Astrocyte (in vitro differentiated cells and primary cell): ENCODE data around the gene TPGS1. TPM values are rescaled to one million over a fixed set of nuclear protein-coding genes. Genes with fewer than 3 reads are reported as not detected.

Experiments used
- DNase-seq: peaks from one replicate; pipeline ENCODE4 v3.0.0-alpha.2; 2010; ENCODE audit warnings: low read depth
- FAIRE-seq: peaks from 2 replicates; lab custom pipeline; 2011; peaks lifted over from hg19 to GRCh38; lab: Jason Lieb, UNC
- H2AFZ ChIP-seq: 2 replicates; pipeline ENCODE4 v1.6.0; 2012; ENCODE audit warnings: low read depth, low read length, inconsistent platforms
- H3K27ac ChIP-seq: 2 replicates; pipeline ENCODE4 v1.5.1; 2011; ENCODE audit warnings: low read depth, low read length, inconsistent platforms
- H3K27me3 ChIP-seq: 2 replicates; pipeline ENCODE4 v1.6.0; 2011; ENCODE audit warnings: low read length, inconsistent platforms; ENCODE audit not compliant: insufficient read depth
- H3K36me3 ChIP-seq: 2 replicates; pipeline ENCODE4 v1.5.1; 2011; ENCODE audit warnings: low read length, inconsistent platforms; ENCODE audit not compliant: insufficient read depth
- H3K4me1 ChIP-seq: 2 replicates; pipeline ENCODE4 v1.5.1; 2011; ENCODE audit warnings: low read length, inconsistent platforms; ENCODE audit not compliant: insufficient read depth
- H3K4me2 ChIP-seq: 2 replicates; pipeline ENCODE4 v1.6.0; 2012; ENCODE audit warnings: low read length, inconsistent platforms
- H3K4me3 ChIP-seq: 2 replicates; pipeline ENCODE4 v1.5.1; 2011; ENCODE audit warnings: low read depth, mild to moderate bottlenecking, low read length, inconsistent platforms; ENCODE audit not compliant: insufficient read depth
- H3K79me2 ChIP-seq: 2 replicates; pipeline ENCODE4 v1.6.0; 2012; ENCODE audit warnings: mild to moderate bottlenecking, low read length, inconsistent platforms; ENCODE audit not compliant: insufficient read depth
- H3K9ac ChIP-seq: 2 replicates; pipeline ENCODE4 v1.6.0; 2012; ENCODE audit warnings: mild to moderate bottlenecking, low read length, inconsistent platforms
- H3K9me3 ChIP-seq: 2 replicates; pipeline ENCODE4 v1.5.1; 2012; ENCODE audit warnings: low read depth, mild to moderate bottlenecking, low read length, inconsistent platforms; ENCODE audit not compliant: insufficient read depth
- H4K20me1 ChIP-seq: 2 replicates; pipeline ENCODE4 v1.6.0; 2012; ENCODE audit warnings: low read length, inconsistent platforms; ENCODE audit not compliant: insufficient read depth
- H3K27ac Mint-ChIP-seq: one replicate; pipeline ENCODE4 v1.8.0; 2021; ENCODE audit warnings: mild to moderate bottlenecking, mixed read lengths; ENCODE audit not compliant: unreplicated experiment
- H3K27me3 Mint-ChIP-seq: one replicate; pipeline ENCODE4 v1.8.0; 2021; ENCODE audit warnings: low read depth, mixed read lengths; ENCODE audit not compliant: unreplicated experiment
- H3K36me3 Mint-ChIP-seq: one replicate; pipeline ENCODE4 v1.8.0; 2021; ENCODE audit warnings: low read depth, mixed read lengths; ENCODE audit not compliant: unreplicated experiment
- H3K4me1 Mint-ChIP-seq: one replicate; pipeline ENCODE4 v1.8.0; 2021; ENCODE audit warnings: low read depth, mixed read lengths; ENCODE audit not compliant: unreplicated experiment
- H3K4me3 Mint-ChIP-seq: one replicate; pipeline ENCODE4 v1.8.0; 2021; ENCODE audit warnings: mild to moderate bottlenecking, moderate library complexity, mixed read lengths; ENCODE audit not compliant: unreplicated experiment
- H3K9me3 Mint-ChIP-seq: one replicate; pipeline ENCODE4 v1.8.0; 2021; ENCODE audit warnings: mild to moderate bottlenecking, mixed read lengths; ENCODE audit not compliant: unreplicated experiment
- EZH2 ChIP-seq: IDR thresholded peaks from 2 replicates; pipeline ENCODE4 v1.6.1; 2012; ENCODE audit warnings: mild to moderate bottlenecking, low read length, inconsistent platforms; ENCODE audit not compliant: insufficient read depth
- total RNA-seq: library from RNA; stranded (reverse); gene quantifications from 2 replicates; pipeline ENCODE4 v1.2.1, GENCODE V29; 2021
- TF ChIP-seq, protein P1 (sequence below): IDR thresholded peaks from 2 replicates; pipeline ENCODE4 v1.5.1; 2011; ENCODE audit warnings: low read depth, mild to moderate bottlenecking, inconsistent platforms, low read length, moderate library complexity; ENCODE audit not compliant: insufficient read depth

Gene TPGS1
- total RNA-seq, 1 donor from 2014 or later: 17.9 TPM

DNA sequence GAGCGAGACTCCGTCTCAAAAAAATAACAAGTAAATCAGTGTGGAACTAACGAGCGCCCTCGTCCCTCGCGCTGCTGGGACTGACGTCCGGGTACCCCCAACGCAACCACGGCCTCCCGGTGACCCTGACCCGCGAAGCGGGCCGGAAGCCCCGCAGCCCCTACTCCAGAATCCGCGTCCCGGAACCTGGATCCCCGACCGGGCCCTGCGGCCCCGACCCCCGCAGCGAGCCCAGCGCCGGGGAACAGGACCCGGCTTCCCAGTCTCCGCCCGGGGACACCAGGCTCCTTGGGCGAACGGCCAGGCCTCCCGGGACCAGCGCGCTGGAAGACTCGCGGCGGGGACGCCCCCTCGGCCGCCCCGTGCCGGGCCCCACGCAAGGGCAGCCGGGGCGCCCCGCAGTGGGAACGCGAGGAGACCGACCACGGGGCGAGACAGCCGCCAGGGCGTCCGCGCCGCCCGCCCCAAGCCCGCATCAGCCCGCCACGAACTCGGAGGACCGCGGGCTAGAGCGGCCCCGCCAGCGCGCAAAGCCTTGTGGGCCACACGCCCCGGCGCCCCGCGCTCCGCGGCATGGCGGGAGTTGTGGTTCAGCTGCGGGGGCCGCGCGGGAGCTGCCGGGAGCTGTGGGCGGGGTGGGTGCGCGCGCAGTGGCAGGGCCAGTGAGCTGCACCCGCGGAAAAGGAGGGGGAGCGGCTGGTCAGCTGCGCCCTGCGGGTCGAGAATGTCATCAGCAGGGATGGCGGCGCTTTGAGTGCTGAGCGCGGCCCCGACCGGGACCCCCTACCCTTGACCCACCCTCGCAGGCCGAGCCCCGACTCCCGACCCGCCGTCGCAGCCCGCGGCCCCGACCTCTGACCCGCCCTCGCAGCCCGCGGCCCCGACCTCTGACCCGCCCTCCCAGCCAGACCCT, 18.5 kb upstream of the TPGS1 start:
- peaks cover 8% of the 10 kb centered on the region for H3K4me1 Mint-ChIP-seq
- peak overlapping the region; percentile 82 for H3K4me3 Mint-ChIP-seq
- peak overlapping the region; percentile 93 for H3K9ac ChIP-seq
- H2AFZ ChIP-seq: peak overlapping the region; percentile 78
- TF ChIP-seq EZH2: no peak
- TF ChIP-seq, protein P1, sequence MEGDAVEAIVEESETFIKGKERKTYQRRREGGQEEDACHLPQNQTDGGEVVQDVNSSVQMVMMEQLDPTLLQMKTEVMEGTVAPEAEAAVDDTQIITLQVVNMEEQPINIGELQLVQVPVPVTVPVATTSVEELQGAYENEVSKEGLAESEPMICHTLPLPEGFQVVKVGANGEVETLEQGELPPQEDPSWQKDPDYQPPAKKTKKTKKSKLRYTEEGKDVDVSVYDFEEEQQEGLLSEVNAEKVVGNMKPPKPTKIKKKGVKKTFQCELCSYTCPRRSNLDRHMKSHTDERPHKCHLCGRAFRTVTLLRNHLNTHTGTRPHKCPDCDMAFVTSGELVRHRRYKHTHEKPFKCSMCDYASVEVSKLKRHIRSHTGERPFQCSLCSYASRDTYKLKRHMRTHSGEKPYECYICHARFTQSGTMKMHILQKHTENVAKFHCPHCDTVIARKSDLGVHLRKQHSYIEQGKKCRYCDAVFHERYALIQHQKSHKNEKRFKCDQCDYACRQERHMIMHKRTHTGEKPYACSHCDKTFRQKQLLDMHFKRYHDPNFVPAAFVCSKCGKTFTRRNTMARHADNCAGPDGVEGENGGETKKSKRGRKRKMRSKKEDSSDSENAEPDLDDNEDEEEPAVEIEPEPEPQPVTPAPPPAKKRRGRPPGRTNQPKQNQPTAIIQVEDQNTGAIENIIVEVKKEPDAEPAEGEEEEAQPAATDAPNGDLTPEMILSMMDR: no peak
- H3K4me3 ChIP-seq: peak overlapping the region; percentile 79
- FAIRE-seq (no peak), DNase-seq (peak; percentile 85)
- H3K4me2 ChIP-seq: peak overlapping the region; percentile 95
- no peaks in the 10 kb centered on the region for H3K79me2 ChIP-seq
- H3K9me3 Mint-ChIP-seq: no peaks in the 10 kb centered on the region
- no peaks in the 10 kb centered on the region for H3K27me3 ChIP-seq
- peak overlapping the region; percentile 59 for H3K27ac Mint-ChIP-seq
- H3K9me3 ChIP-seq: no peaks in the 10 kb centered on the region
- H3K36me3 Mint-ChIP-seq: peaks cover 2% of the 10 kb centered on the region
- no peaks in the 10 kb centered on the region for H4K20me1 ChIP-seq
- peaks cover 15% of the 10 kb centered on the region for H3K4me1 ChIP-seq
- peak overlapping the region; percentile 83 for H3K27ac ChIP-seq
- H3K27me3 Mint-ChIP-seq: peaks cover 1% of the 10 kb centered on the region
- H3K36me3 ChIP-seq: no peaks in the 10 kb centered on the region

DNA sequence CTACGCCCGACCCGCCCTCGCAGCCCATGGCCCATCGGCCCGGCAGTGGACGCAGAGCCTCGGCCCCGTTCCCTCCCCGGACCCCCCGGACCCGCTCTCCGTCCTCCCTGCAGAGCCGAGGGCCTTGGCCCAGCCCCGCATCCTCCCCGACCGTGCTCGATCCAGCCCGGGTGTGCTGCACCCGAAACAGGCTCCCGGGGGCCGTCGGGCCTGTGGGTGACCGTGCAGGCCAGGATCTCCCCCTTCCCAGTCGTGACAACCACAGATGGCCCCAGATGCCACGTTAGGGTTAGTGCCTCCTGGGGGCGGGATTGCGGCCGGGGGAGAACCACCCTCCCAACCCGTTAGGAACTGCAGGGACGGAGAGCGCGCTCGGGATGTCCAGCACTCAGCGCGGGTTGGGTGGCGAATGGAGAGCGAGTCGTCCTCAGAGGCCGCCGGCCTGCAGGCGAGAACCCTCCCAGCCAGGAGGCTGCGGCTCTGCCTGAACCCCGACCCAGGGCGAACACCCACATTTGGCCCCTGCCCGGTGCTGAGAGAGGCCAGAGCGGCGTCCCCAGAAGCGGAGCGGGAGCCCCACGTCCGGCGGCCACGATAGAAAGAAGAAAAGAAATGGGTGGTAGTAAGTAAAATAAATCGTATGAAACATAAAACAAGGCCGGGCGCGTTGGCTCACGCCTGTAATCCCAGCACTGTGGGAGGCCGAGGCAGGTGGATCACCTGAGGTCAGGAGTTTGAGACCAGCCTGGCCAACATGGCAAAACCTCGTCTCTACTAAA, 17.7 kb upstream of the TPGS1 start:
- DNase-seq (peak; percentile 18), FAIRE-seq (no peak)
- peak overlapping the region; percentile 79 for H3K4me3 ChIP-seq
- peak overlapping the region; percentile 95 for H3K4me2 ChIP-seq
- Mint-ChIP-seq H3K4me3 (peak overlapping the region; percentile 82), H3K9me3 (no peaks in the 10 kb centered on the region), H3K27me3 (no peaks in the 10 kb centered on the region), H3K27ac (peak overlapping the region; percentile 34), H3K36me3 (peaks cover 2% of the 10 kb centered on the region), H3K4me1 (peaks cover 7% of the 10 kb centered on the region)
- H4K20me1 ChIP-seq: no peaks in the 10 kb centered on the region
- TF ChIP-seq, protein P1: no peak
- no peak for TF ChIP-seq EZH2
- H3K4me1 ChIP-seq: peaks cover 15% of the 10 kb centered on the region
- H3K79me2 ChIP-seq: no peaks in the 10 kb centered on the region
- H3K27ac ChIP-seq: no peak overlapping the region
- H3K9me3 ChIP-seq: no peaks in the 10 kb centered on the region
- H3K27me3 ChIP-seq: no peaks in the 10 kb centered on the region
- peak overlapping the region; percentile 71 for H2AFZ ChIP-seq
- peak overlapping the region; percentile 93 for H3K9ac ChIP-seq
- no peaks in the 10 kb centered on the region for H3K36me3 ChIP-seq
